ENCODE measurements around the gene ADARB1. TPM values are rescaled to one million over a fixed set of nuclear protein-coding genes. Genes with fewer than 3 reads are reported as not detected.

Gene ADARB1
- total RNA-seq, 1 donor from 2014 or later: 13.7 TPM

DNA sequence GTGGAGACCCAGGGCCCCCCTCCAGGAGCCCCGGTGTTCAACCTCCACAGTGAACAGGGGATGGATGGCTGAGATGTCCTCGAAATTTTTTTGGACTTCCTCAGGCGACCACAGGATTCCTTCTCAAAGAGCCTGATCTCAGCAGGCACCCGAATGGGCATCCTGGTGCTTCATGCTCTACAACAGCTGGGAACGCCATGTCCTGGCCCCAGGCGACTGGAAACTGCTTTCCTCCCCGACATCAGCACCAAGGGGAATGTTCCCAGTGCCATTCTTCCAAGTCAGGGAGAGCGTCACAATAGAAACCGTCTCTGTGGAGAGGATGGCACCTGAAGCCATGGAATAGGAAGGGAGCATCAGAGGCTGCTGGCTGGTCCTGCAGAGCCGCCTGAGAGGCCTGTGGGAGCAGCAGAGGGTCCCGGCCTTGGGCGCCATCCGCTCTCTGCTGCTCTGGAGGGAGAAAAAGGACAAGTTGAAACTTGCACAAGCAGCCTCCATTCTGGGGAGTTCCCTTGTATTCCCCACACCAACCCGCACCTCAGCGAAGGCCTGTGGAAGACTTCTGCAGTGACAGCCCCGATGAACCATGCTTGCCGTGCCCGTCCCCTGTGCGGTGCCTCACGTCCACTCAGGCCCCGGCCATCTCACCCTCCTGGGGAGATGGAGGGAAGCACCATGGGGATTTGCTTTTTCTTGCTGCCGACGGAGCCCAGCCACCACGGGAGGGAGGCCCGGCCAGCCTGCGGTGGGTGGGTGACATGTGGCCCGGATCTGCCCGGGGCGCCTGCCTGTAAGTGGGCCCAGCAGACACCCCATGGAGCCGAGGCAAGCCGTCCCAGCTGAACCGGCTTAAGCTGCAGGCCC lies 2.3 kb upstream of the ADARB1 start:
- peak; percentile 71 for DNase-seq (ENCODE audit: low spot score)
- intact Hi-C loops (cut with DNase I): no loop called here

- DNase-seq (ENCODE audit: low spot score): no peak
- intact Hi-C loops (cut with DNase I): no loop called here
These were observed 1.6 kb upstream of the ADARB1 start for GRCh38 chr21:45072738-45073300.

DNA sequence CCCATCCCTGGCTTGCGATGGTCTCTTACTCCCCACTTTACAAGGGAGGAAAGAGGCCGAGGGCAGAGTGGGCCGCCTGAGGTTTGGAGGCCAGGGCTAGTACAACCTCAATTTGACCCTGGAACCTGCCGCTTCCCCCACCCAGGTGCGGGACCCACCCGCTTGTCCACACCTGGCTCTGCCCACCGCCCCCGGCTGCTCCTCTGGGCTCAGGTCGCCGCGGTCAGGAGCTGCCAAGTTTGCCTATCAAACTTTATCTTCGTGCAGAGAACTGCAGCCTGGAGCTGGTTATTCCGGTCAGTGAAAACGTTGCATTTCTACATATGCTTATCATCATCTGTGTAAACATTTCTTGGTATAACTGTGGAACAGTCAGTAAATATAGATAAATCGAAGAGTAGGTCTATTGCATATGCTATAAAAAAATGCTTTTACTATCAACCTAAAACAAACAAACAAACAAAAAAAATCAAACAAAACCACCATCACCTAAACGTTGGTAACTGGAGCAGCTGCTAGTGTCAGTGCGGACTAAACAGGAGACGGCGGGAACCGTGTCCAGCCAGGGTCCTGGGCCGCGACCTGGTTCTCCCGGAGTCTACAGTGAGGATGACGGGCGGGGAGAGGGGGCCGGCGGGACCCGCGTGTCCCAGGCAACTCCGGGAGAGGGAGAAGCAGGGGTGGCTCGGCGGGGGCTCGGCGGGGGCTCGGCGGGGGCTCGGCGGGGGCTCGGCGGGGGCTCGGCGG lies 906 bp upstream of the ADARB1 start:
- intact Hi-C loops (cut with DNase I): loop anchor here (2.0 kb wide), 1 partner anchor 57 kb away; no protein-coding TSS in a partner anchor
- DNase-seq (ENCODE audit: low spot score): peak; percentile 75

GRCh38 chr21:45074818-45075595 lies 627 bp downstream of the ADARB1 start:
- intact Hi-C loops (cut with DNase I): loop anchor here (2.0 kb wide), 1 partner anchor 56 kb away; no protein-coding TSS in a partner anchor
- peak; percentile 62 for DNase-seq (ENCODE audit: low spot score)

- intact Hi-C loops (cut with DNase I): loop anchor here (2.0 kb wide), 2 partner anchors 17 to 55 kb away; no protein-coding TSS in a partner anchor
These were observed 1.3 kb downstream of the ADARB1 start for GRCh38 chr21:45075596-45076244.

GRCh38 chr21:45076245-45076711 lies 1.9 kb downstream of the ADARB1 start:
- intact Hi-C loops (cut with DNase I): loop anchor here (2.0 kb wide), 1 partner anchor 17 kb away; no protein-coding TSS in a partner anchor
- no peak for DNase-seq (ENCODE audit: low spot score)

More at GRCh38 chr21:45075596-45076244, 1.3 kb downstream of the ADARB1 start:
- DNase-seq (ENCODE audit: low spot score): no peak

DNA sequence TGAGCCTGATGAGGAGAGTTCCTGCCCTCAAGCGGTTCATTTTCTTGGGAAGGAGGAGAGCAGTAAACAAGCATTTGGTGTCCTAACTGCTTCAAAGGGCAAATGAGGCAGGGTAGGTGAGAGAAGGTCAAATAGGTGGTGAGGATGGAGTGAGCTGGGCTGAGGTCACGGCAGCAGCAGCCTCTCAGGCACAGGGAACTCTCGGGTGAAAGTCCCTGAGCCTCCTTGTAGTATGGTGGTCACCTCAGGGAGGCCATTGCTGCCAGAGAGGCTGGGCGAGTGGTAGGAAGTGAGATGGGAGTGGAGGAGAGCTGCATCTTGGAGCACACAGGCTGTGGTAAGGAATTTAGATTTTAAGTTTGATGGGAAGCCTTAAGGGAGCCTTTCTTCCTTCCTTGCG lies 4.0 kb downstream of the ADARB1 start:
- intact Hi-C loops (cut with DNase I): no loop called here
- no peak for DNase-seq (ENCODE audit: low spot score)

DNA sequence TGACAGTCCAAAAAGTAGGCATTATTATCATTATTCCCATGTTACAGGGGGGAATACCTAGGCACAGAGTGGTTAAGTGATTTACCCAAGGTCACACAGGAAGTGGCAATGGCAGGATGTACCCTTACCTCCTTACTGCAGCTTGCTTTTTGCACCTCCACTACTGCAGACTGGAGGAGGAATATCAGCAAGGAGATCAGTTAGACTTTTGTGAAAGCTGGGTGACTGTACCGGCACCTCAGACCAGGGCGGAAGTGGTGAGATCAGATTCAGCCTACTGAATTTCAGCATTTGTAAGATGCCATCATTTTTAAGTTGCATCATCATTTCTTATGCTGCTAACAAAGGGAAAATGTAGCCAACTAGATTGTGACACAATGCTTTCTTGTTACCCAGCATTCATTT lies 4.5 kb downstream of the ADARB1 start:
- intact Hi-C loops (cut with DNase I): no loop called here
- DNase-seq (ENCODE audit: low spot score): no peak

DNA sequence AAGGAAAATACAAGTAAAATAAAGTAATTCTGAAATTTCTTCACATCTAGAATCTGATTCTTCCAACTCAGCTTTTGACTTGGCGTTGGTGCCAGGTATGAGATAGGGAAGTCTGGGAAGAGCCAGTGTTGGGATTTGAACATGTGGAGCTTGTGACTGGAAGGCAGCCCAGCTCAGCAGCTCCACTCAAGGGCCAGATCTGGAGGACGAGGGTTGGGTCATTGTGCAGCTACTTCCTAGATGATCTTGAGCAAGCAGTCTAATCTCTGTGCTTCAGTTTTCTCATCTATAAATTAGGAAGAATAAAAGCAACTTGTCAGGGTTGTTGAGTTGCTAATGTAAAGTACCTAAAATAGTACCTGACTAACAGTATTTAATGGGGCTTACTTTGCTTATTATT lies 5.0 kb downstream of the ADARB1 start:
- DNase-seq (ENCODE audit: low spot score): no peak
- intact Hi-C loops (cut with DNase I): no loop called here

GRCh38 chr21:45080232-45080631 lies 5.9 kb downstream of the ADARB1 start:
- no peak for DNase-seq (ENCODE audit: low spot score)
- intact Hi-C loops (cut with DNase I): no loop called here

GRCh38 chr21:45080639-45081414 lies 6.4 kb downstream of the ADARB1 start:
- intact Hi-C loops (cut with DNase I): no loop called here
- DNase-seq (ENCODE audit: low spot score): no peak

- no peak for DNase-seq (ENCODE audit: low spot score)
- intact Hi-C loops (cut with DNase I): no loop called here
These were observed 7.3 kb downstream of the ADARB1 start for GRCh38 chr21:45081636-45082035.

- intact Hi-C loops (cut with DNase I): no loop called here
- no peak for DNase-seq (ENCODE audit: low spot score)
These were observed 8.4 kb downstream of the ADARB1 start for GRCh38 chr21:45082736-45083135.

GRCh38 chr21:45084121-45084520 lies 9.7 kb downstream of the ADARB1 start:
- intact Hi-C loops (cut with DNase I): no loop called here
- DNase-seq (ENCODE audit: low spot score): no peak

DNA sequence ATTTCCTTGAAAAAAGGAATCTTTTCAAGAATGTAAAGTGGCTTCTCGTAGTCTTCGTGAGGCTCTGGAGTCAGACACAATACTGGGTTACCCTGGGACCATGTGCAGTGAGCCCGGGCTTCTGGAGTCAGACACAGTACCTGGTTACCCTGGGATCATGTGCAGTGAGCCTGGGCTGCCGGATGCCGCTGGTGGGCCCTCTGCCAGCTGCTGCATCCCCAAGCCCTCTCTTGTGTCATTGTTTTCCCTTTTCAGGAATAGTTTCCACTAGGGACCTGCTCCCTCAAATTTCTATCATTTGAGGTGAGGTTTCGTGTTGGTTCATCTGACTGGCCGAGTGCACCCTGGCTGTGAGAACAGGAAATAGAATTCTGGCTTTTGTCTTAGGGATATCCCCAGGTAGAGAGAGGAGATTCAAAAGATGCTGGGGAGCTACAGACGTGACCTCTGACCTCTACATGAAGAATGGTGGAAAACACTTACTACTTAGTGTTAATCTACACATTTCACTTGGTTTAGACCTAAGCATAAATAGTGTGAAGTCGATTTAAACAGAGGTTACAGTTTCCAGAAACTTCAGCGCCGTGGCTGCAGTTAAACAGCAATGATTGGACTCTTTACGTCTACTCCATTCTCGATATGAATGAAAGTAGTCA lies 10.6 kb downstream of the ADARB1 start:
- intact Hi-C loops (cut with DNase I): no loop called here
- DNase-seq (ENCODE audit: low spot score): no peak

GRCh38 chr21:45085700-45086099 lies 11.3 kb downstream of the ADARB1 start:
- no peak for DNase-seq (ENCODE audit: low spot score)
- intact Hi-C loops (cut with DNase I): no loop called here

- no peak for DNase-seq (ENCODE audit: low spot score)
- intact Hi-C loops (cut with DNase I): no loop called here
These were observed 12.1 kb downstream of the ADARB1 start for GRCh38 chr21:45086337-45086958.
